Esophagus muscularis mucosa (tissue), 4 donors: ENCODE data around the gene NCKAP5.

ENCODE experiments used
- EP300 ChIP-seq: sonication (generic); formaldehyde crosslinking; IDR thresholded peaks from one replicate; pipeline ENCODE4 v1.6.1; 2017; ENCODE audit warnings: antibody characterized with exemption
- POLR2A ChIP-seq: fragments of 450-650 bp; IDR thresholded peaks from one replicate; pipeline ENCODE4 v1.6.1; 2017; ENCODE audit warnings: antibody characterized with exemption, moderate library complexity, mild to moderate bottlenecking, low read depth
- POLR2AphosphoS5 ChIP-seq, 2 donors: sonication (generic); formaldehyde crosslinking; IDR thresholded peaks; one replicate each; pipeline ENCODE4 v1.6.1; 2017; ENCODE audit warnings: antibody characterized with exemption in 2 of 2
- TF ChIP-seq, protein P1 (sequence below), 3 experiments: fragments of 200-600 bp in 2 of 3; fragments of 450-650 bp in 1 of 3; sonication (generic) in 2 of 3; IDR thresholded peaks; one replicate each; pipeline ENCODE4 v1.5.1; 2017 to 2019; ENCODE audit warnings: antibody characterized with exemption in 3 of 3, mild to moderate bottlenecking in 2 of 3, moderate library complexity in 1 of 3

DNA sequence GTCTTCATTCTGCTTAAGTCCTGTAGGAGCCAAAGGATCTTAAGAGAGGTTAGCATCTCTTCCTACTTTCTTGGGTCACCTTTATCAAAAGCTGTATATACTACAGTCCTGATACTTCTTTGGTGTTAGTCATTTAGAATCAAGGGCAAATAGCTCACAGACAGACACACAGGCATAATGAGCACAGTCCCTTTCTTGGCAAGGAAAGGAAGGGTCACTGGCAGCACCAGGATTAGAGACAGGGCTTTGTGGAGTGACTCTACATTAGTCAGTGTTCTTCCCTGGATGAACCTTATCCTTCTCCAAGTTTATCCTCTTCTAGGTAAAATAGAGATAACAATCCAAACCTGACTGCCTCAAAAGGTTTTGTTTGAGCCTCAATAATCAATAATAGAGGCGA lies 40.0 kb upstream of the NCKAP5 start:
- no peak for TF ChIP-seq EP300
- TF ChIP-seq, protein P1, sequence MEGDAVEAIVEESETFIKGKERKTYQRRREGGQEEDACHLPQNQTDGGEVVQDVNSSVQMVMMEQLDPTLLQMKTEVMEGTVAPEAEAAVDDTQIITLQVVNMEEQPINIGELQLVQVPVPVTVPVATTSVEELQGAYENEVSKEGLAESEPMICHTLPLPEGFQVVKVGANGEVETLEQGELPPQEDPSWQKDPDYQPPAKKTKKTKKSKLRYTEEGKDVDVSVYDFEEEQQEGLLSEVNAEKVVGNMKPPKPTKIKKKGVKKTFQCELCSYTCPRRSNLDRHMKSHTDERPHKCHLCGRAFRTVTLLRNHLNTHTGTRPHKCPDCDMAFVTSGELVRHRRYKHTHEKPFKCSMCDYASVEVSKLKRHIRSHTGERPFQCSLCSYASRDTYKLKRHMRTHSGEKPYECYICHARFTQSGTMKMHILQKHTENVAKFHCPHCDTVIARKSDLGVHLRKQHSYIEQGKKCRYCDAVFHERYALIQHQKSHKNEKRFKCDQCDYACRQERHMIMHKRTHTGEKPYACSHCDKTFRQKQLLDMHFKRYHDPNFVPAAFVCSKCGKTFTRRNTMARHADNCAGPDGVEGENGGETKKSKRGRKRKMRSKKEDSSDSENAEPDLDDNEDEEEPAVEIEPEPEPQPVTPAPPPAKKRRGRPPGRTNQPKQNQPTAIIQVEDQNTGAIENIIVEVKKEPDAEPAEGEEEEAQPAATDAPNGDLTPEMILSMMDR (IDR thresholded peaks at IDR 0.05) = no peak
- no peak for TF ChIP-seq POLR2A
- no peak for TF ChIP-seq POLR2AphosphoS5 (IDR thresholded peaks at IDR 0.05)
